PC-9 (cell line): ENCODE data around the gene CUTC. TPM values are rescaled to one million over a fixed set of nuclear protein-coding genes. Genes with fewer than 3 reads are reported as not detected.

Source experiments
- BruUV-seq: library from RNA; stranded (reverse); fragments of 400-500 nt; replicated peaks from 2 replicates; lab custom pipeline; 2021; lab: Mats Ljungman, UMichigan
- CTCF ChIA-PET: fragments of 300-600 bp; sonication (Branson Sonifier 250); formaldehyde crosslinking; loops from one replicate; lab custom pipeline; 2022; ENCODE audit warnings: antibody characterized with exemption; lab: Charles Lee
- POLR2A ChIA-PET: fragments of 300-600 bp; sonication (Branson Sonifier 250); formaldehyde crosslinking; loops from one replicate; lab custom pipeline; 2022; ENCODE audit warnings: antibody characterized with exemption; ENCODE audit not compliant: unreplicated experiment; lab: Charles Lee
- DNase-seq, 2 experiments: peaks; one replicate each; pipeline versions ENCODE4 v3.0.0 to v3.0.0-alpha.2; 2015 to 2022; ENCODE audit warnings: mixed read lengths in 1 of 2
- H2AFZ ChIP-seq: fragments of 200-600 bp; sonication (generic); 2 replicates; pipeline ENCODE4 v1.8.1; 2017; ENCODE audit warnings: antibody characterized with exemption
- H3F3A ChIP-seq: fragments of 200-600 bp; sonication (generic); 2 replicates; pipeline ENCODE4 v1.8.1; 2017; ENCODE audit warnings: antibody characterized with exemption, mild to moderate bottlenecking, low read depth; ENCODE audit not compliant: insufficient read depth
- H3K27ac ChIP-seq: fragments of 200-600 bp; sonication (generic); 2 replicates; pipeline ENCODE4 v1.6.1; 2016; ENCODE audit warnings: mixed run types
- H3K27me3 ChIP-seq: fragments of 200-600 bp; sonication (generic); 2 replicates; pipeline ENCODE4 v1.6.1; 2016; ENCODE audit warnings: low read depth, mixed run types; ENCODE audit not compliant: insufficient read depth
- H3K36me3 ChIP-seq: fragments of 200-600 bp; sonication (generic); 2 replicates; pipeline ENCODE4 v1.6.1; 2016; ENCODE audit warnings: low read depth, mixed run types
- H3K4me1 ChIP-seq: fragments of 200-600 bp; sonication (generic); replicated peaks from 2 replicates; pipeline ENCODE4 v1.6.1; 2016; ENCODE audit warnings: mixed run types; ENCODE audit not compliant: insufficient read depth
- H3K4me2 ChIP-seq: fragments of 200-600 bp; sonication (generic); 2 replicates; pipeline ENCODE4 v1.6.1; 2017; ENCODE audit warnings: mixed run types
- H3K4me3 ChIP-seq: fragments of 200-600 bp; sonication (generic); 2 replicates; pipeline ENCODE4 v1.6.1; 2016; ENCODE audit warnings: mixed run types
- H3K79me2 ChIP-seq: fragments of 200-600 bp; sonication (generic); 2 replicates; pipeline ENCODE4 v1.6.1; 2017; ENCODE audit warnings: low read depth, mixed run types
- H3K9me2 ChIP-seq: fragments of 200-600 bp; sonication (generic); 2 replicates; pipeline ENCODE4 v1.8.1; 2017; ENCODE audit warnings: mild to moderate bottlenecking; ENCODE audit not compliant: insufficient read depth
- H3K9me3 ChIP-seq: fragments of 200-600 bp; sonication (generic); 2 replicates; pipeline ENCODE4 v1.8.1; 2016; ENCODE audit warnings: low read depth; ENCODE audit not compliant: insufficient read depth
- H4K20me1 ChIP-seq: fragments of 200-600 bp; sonication (generic); 2 replicates; pipeline ENCODE4 v1.8.1; 2017; ENCODE audit not compliant: insufficient read depth
- CTCF ChIP-seq: fragments of 200-600 bp; sonication (generic); conservative IDR thresholded peaks from 2 replicates; pipeline ENCODE4 v1.6.1; 2017; ENCODE audit warnings: mixed run types, antibody characterized with exemption, mild to moderate bottlenecking, moderate library complexity
- EZH2 ChIP-seq: fragments of 200-600 bp; sonication (generic); IDR thresholded peaks from 2 replicates; pipeline ENCODE4 v1.8.0; 2017; ENCODE audit warnings: antibody characterized with exemption, low read depth
- intact Hi-C: fragments of 100-400 bp; cut with micrococcal nuclease; formaldehyde crosslinking; loops from one replicate; pipeline ENCODE4 v1.10.0; 2022; ENCODE audit not compliant: unreplicated experiment
- total RNA-seq: library from RNA; stranded (reverse); gene quantifications from 2 replicates; pipeline ENCODE4 v1.2.3, GENCODE V29; 2021

CUTC gene
- total RNA-seq, 1 experiment from 2014 or later = 7.6 TPM

DNA sequence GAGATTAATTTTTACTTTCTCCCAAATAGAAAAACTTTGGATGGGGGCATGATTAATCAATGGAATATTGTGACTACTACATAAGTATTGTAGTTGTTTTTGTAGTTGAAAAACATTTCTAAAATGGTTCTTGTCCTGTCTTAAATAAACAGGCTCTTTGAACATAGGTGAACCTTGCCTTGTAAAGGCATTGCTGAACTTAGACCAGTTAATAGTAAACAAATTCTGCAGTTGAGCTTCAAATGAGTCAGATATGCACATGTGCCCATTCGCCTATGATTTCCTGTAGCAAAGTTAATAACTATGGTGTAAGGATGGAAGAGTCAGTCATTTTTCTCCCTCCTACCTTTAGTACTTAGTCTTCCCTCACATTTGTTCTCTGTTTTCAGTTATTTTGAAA is 22.6 kb downstream of the CUTC start:
- BruUV-seq = no TSS peak
- Histone ChIP-seq H3K9me3 (no peaks in the 10 kb centered on the region), H3K27ac (no peak overlapping the region), H3K36me3 (peaks cover 8% of the 10 kb centered on the region), H3K9me2 (no peaks in the 10 kb centered on the region), H3K79me2 (no peaks in the 10 kb centered on the region), H3K27me3 (no peaks in the 10 kb centered on the region), H3K4me3 (no peak overlapping the region), H3K4me2 (no peak overlapping the region), H3F3A (no peaks in the 10 kb centered on the region), H3K4me1 (no peaks in the 10 kb centered on the region), H4K20me1 (no peaks in the 10 kb centered on the region), H2AFZ (no peak overlapping the region)
- DNase-seq = no peak
- POLR2A ChIA-PET = no interaction called here
- CTCF ChIA-PET = no interaction called here
- no peak for TF ChIP-seq EZH2
- no peak for TF ChIP-seq CTCF
- intact Hi-C loops = loop anchor here (5.0 kb wide), 1 partner anchor 33 kb away; no protein-coding TSS in a partner anchor

DNA sequence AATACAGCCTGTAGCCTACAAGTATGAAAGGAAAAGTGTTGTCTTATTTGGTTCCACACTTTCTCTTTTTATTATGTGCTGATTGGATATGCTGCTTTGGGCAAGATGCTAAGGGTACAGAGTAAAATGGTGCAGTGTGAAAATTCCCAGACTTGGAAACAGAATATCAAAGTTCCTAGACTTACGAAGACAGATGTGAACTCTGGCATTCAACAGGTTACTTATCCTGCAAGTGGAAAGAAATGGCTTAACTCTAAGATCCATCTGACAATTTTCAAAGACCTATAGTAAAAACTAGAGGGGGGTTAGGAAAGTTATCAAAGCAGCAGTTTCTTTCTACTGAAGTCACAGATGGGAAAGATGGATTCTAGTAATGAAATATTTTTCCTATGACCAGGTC is 24.1 kb downstream of the CUTC start:
- H3K9me2 ChIP-seq = no peaks in the 10 kb centered on the region
- H3K9me3 ChIP-seq = no peaks in the 10 kb centered on the region
- no peak for DNase-seq
- no peaks in the 10 kb centered on the region for H3F3A ChIP-seq
- no peak overlapping the region for H3K4me2 ChIP-seq
- no peak overlapping the region for H3K4me3 ChIP-seq
- TF ChIP-seq EZH2 (no peak), CTCF (no peak)
- H3K4me1 ChIP-seq = no peaks in the 10 kb centered on the region
- H3K27me3 ChIP-seq = no peaks in the 10 kb centered on the region
- H3K27ac ChIP-seq = no peak overlapping the region
- ChIA-PET CTCF (no interaction called here), POLR2A (no interaction called here)
- peaks cover 8% of the 10 kb centered on the region; the same call in 1 of the 2 replicates for H3K36me3 ChIP-seq
- H3K79me2 ChIP-seq = no peaks in the 10 kb centered on the region
- no peaks in the 10 kb centered on the region for H4K20me1 ChIP-seq
- no peak overlapping the region for H2AFZ ChIP-seq
- BruUV-seq = no TSS peak
- intact Hi-C loops = no loop called here

GRCh38 chr10:99758211-99758891 is 26.3 kb downstream of the CUTC start:
- DNase-seq = no peak
- Histone ChIP-seq H2AFZ (no peak overlapping the region), H3K4me2 (no peak overlapping the region), H3K4me3 (no peak overlapping the region), H4K20me1 (no peaks in the 10 kb centered on the region), H3K27ac (no peak overlapping the region), H3K9me3 (no peaks in the 10 kb centered on the region), H3K36me3 (peaks cover 5% of the 10 kb centered on the region; the same call in 1 of the 2 replicates), H3K9me2 (no peaks in the 10 kb centered on the region), H3F3A (no peaks in the 10 kb centered on the region), H3K79me2 (no peaks in the 10 kb centered on the region), H3K27me3 (no peaks in the 10 kb centered on the region), H3K4me1 (no peaks in the 10 kb centered on the region)
- intact Hi-C loops = no loop called here
- no TSS peak for BruUV-seq
- TF ChIP-seq CTCF (no peak), EZH2 (no peak)
- CTCF ChIA-PET = no interaction called here
- POLR2A ChIA-PET = no interaction called here
